ENCODE data around the gene TNFAIP8L1.

GRCh38 chr19:4686700-4687099 lies 47.4 kb downstream of the TNFAIP8L1 start:
- no peak for TF ChIP-seq POLR2A (IDR thresholded peaks at IDR 0.05)
- TF ChIP-seq EP300 (IDR thresholded peaks at IDR 0.05; ENCODE audit: low read depth): no peak
- no peak for TF ChIP-seq CTCF (IDR thresholded peaks at IDR 0.05)
- no peak for TF ChIP-seq POLR2AphosphoS5 (IDR thresholded peaks at IDR 0.05)
